GM23338 (cell line): ENCODE data around the gene KRT78. TPM values are rescaled to one million over a fixed set of nuclear protein-coding genes. Genes with fewer than 3 reads are reported as not detected.
A peak's percentile ranks its signal among the peaks of the same experiment; 100 is the strongest.

Source experiments
- ATAC-seq: fragments of 200-7000 bp; cut with Tn5 transposase; 3 replicates; pipeline ENCODE4 v1.9.1; 2020
- DNase-seq: peaks from one replicate; pipeline ENCODE4 v3.0.0-alpha.2; 2015; ENCODE audit warnings: low spot score
- H2AFZ ChIP-seq: fragments of 200-600 bp; sonication (generic); 2 replicates; pipeline ENCODE4 v1.8.0; 2016; ENCODE audit warnings: antibody characterized with exemption, mild to moderate bottlenecking, moderate library complexity
- H3F3A ChIP-seq: fragments of 200-600 bp; sonication (generic); replicated peaks from 2 replicates; pipeline ENCODE4 v1.8.0; 2017; ENCODE audit warnings: antibody characterized with exemption, mixed run types, low read depth
- H3K27ac ChIP-seq: fragments of 200-600 bp; sonication (generic); 2 replicates; pipeline ENCODE4 v1.6.1; 2016; ENCODE audit warnings: low read depth
- H3K27me3 ChIP-seq: fragments of 200-600 bp; sonication (generic); 2 replicates; pipeline ENCODE4 v1.8.0; 2016; ENCODE audit warnings: mild to moderate bottlenecking, mixed run types, moderate library complexity; ENCODE audit not compliant: insufficient read depth
- H3K36me3 ChIP-seq: fragments of 200-600 bp; sonication (generic); 2 replicates; pipeline ENCODE4 v1.8.0; 2016; ENCODE audit warnings: mild to moderate bottlenecking; ENCODE audit not compliant: insufficient read depth
- H3K4me1 ChIP-seq: fragments of 200-600 bp; sonication (generic); 2 replicates; pipeline ENCODE4 v1.8.0; 2016; ENCODE audit warnings: mild to moderate bottlenecking, moderate library complexity; ENCODE audit not compliant: insufficient read depth
- H3K4me2 ChIP-seq: fragments of 200-600 bp; sonication (generic); 2 replicates; pipeline ENCODE4 v1.7.1; 2017; ENCODE audit warnings: mixed run types
- H3K4me3 ChIP-seq: fragments of 200-600 bp; sonication (generic); 2 replicates; pipeline ENCODE4 v1.6.1; 2016; ENCODE audit warnings: mixed run types
- H3K79me2 ChIP-seq: fragments of 200-600 bp; sonication (generic); replicated peaks from 2 replicates; pipeline ENCODE4 v1.8.0; 2017; ENCODE audit warnings: mild to moderate bottlenecking; ENCODE audit not compliant: insufficient read depth
- H3K9me2 ChIP-seq: fragments of 200-600 bp; sonication (generic); 2 replicates; pipeline ENCODE4 v1.8.0; 2017; ENCODE audit not compliant: insufficient read depth
- H4K20me1 ChIP-seq: fragments of 200-600 bp; sonication (generic); replicated peaks from 2 replicates; pipeline ENCODE4 v1.8.0; 2017; ENCODE audit warnings: mild to moderate bottlenecking; ENCODE audit not compliant: insufficient read depth
- H3K27ac Mint-ChIP-seq: 2 replicates; pipeline ENCODE4 v1.8.0; 2020; ENCODE audit warnings: inconsistent platforms, mild to moderate bottlenecking, moderate library complexity, mixed read lengths
- H3K27me3 Mint-ChIP-seq: 3 replicates; pipeline ENCODE4 v1.8.0; 2022; ENCODE audit warnings: low read depth, mild to moderate bottlenecking, moderate library complexity, mixed read lengths, inconsistent platforms; ENCODE audit not compliant: insufficient read depth, poor library complexity
- H3K36me3 Mint-ChIP-seq: 3 replicates; pipeline ENCODE4 v1.8.0; 2021; ENCODE audit warnings: low read depth, mild to moderate bottlenecking, inconsistent platforms, moderate library complexity, mixed read lengths
- H3K4me1 Mint-ChIP-seq: 3 replicates; pipeline ENCODE4 v1.8.0; 2020; ENCODE audit warnings: mild to moderate bottlenecking, inconsistent platforms, mixed read lengths
- H3K4me3 Mint-ChIP-seq: 3 replicates; pipeline ENCODE4 v1.8.0; 2021; ENCODE audit warnings: moderate library complexity, mild to moderate bottlenecking, inconsistent platforms, mixed read lengths
- H3K9me3 Mint-ChIP-seq: 3 replicates; pipeline ENCODE4 v1.8.0; 2020; ENCODE audit warnings: moderate library complexity, mild to moderate bottlenecking, inconsistent platforms, mixed read lengths
- CREB1 ChIP-seq: fragments of 250-450 bp; sonication (Bioruptor Pico); IDR thresholded peaks from 2 replicates; pipeline ENCODE4 v1.5.0; 2020; ENCODE audit warnings: low read depth, mild to moderate bottlenecking, moderate library complexity
- EZH2 ChIP-seq: fragments of 200-600 bp; sonication (generic); IDR thresholded peaks from one replicate; pipeline ENCODE4 v1.8.0; 2017; ENCODE audit warnings: antibody characterized with exemption, mild to moderate bottlenecking, low read depth; ENCODE audit not compliant: unreplicated experiment
- EZH2phosphoT487 ChIP-seq: fragments of 200-600 bp; sonication (generic); IDR thresholded peaks from one replicate; pipeline ENCODE4 v1.8.1; 2018; ENCODE audit warnings: antibody characterized with exemption; ENCODE audit not compliant: unreplicated experiment
- ZNF114 ChIP-seq: fragments of 250-450 bp; sonication (Bioruptor Pico); IDR thresholded peaks from 2 replicates; pipeline ENCODE4 v1.5.0; 2020; ENCODE audit warnings: mild to moderate bottlenecking, moderate library complexity
- polyA plus RNA-seq: library from polyadenylated mRNA; unstranded; fragments of >200 nt; fragmentation: Nextera tagmentation; extraction: Ambion mirVana; gene quantifications from 2 replicates; pipeline ENCODE4 v1.2.1, GENCODE V29; 2016
- total RNA-seq: library from RNA; depleted of rRNA; stranded (reverse); fragments of >200 nt; shearing (Covaris generic); gene quantifications from 2 replicates; pipeline ENCODE4 v1.2.3, GENCODE V29; 2014
- TF ChIP-seq, protein P1 (sequence below), 2 experiments: fragments of 200-600 bp in 1 of 2; sonication (generic) in 1 of 2; conservative IDR thresholded peaks; 2 replicates each; pipeline versions ENCODE4 v1.5.1 to v1.6.1; 2016 to 2017; ENCODE audit warnings: antibody characterized with exemption in 2 of 2, low read depth in 2 of 2, mild to moderate bottlenecking in 2 of 2, moderate library complexity in 1 of 2

KRT78 gene
- total and polyA plus RNA-seq, 2 experiments from 2014 or later, result not detected

GRCh38 chr12:52799505-52800211, 49.1 kb downstream of the KRT78 start:
- H2AFZ ChIP-seq, result no peak overlapping the region
- H3K27me3 ChIP-seq, result no peaks in the 10 kb centered on the region
- no peaks in the 10 kb centered on the region for H3K36me3 Mint-ChIP-seq
- 0 out of 2 replicates have a peak overlapping the region, but pooled peaks have one; percentile 26 for H3K4me3 ChIP-seq
- TF ChIP-seq EZH2 (no peak), CREB1 (CRISPR knock-in tag) (no peak), EZH2phosphoT487 (no peak)
- H3K4me1 Mint-ChIP-seq, result peaks cover 29% of the 10 kb centered on the region
- no peaks in the 10 kb centered on the region for H3F3A ChIP-seq
- no peak for ATAC-seq
- H3K27me3 Mint-ChIP-seq, result peaks cover 4% of the 10 kb centered on the region
- no peaks in the 10 kb centered on the region for H3K9me2 ChIP-seq
- no peak overlapping the region for H3K4me3 Mint-ChIP-seq
- H3K4me2 ChIP-seq, result peak overlapping the region; percentile 73
- no peaks in the 10 kb centered on the region for H3K9me3 Mint-ChIP-seq
- no peak for DNase-seq
- no peaks in the 10 kb centered on the region for H4K20me1 ChIP-seq
- peaks cover 32% of the 10 kb centered on the region for H3K4me1 ChIP-seq
- no peaks in the 10 kb centered on the region for H3K79me2 ChIP-seq
- no peak overlapping the region for H3K27ac ChIP-seq
- no peaks in the 10 kb centered on the region for H3K36me3 ChIP-seq
- no peak overlapping the region for H3K27ac Mint-ChIP-seq

GRCh38 chr12:52798671-52799504, 49.9 kb downstream of the KRT78 start:
- H4K20me1 ChIP-seq, result no peaks in the 10 kb centered on the region
- H3K4me2 ChIP-seq, result no peak overlapping the region
- no peaks in the 10 kb centered on the region for H3K36me3 Mint-ChIP-seq
- no peak overlapping the region for H3K27ac Mint-ChIP-seq
- H3K9me2 ChIP-seq, result peaks cover 7% of the 10 kb centered on the region
- H3K79me2 ChIP-seq, result no peaks in the 10 kb centered on the region
- peaks cover 26% of the 10 kb centered on the region for H3K4me1 ChIP-seq
- H3K9me3 Mint-ChIP-seq, result no peaks in the 10 kb centered on the region
- H3K36me3 ChIP-seq, result no peaks in the 10 kb centered on the region
- no peak for ATAC-seq
- H3K27ac ChIP-seq, result no peak overlapping the region
- H3K4me3 ChIP-seq, result no peak overlapping the region
- H3K27me3 ChIP-seq, result no peaks in the 10 kb centered on the region
- TF ChIP-seq, protein P1, sequence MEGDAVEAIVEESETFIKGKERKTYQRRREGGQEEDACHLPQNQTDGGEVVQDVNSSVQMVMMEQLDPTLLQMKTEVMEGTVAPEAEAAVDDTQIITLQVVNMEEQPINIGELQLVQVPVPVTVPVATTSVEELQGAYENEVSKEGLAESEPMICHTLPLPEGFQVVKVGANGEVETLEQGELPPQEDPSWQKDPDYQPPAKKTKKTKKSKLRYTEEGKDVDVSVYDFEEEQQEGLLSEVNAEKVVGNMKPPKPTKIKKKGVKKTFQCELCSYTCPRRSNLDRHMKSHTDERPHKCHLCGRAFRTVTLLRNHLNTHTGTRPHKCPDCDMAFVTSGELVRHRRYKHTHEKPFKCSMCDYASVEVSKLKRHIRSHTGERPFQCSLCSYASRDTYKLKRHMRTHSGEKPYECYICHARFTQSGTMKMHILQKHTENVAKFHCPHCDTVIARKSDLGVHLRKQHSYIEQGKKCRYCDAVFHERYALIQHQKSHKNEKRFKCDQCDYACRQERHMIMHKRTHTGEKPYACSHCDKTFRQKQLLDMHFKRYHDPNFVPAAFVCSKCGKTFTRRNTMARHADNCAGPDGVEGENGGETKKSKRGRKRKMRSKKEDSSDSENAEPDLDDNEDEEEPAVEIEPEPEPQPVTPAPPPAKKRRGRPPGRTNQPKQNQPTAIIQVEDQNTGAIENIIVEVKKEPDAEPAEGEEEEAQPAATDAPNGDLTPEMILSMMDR (conservative IDR thresholded peaks at IDR 0.05; ENCODE audit: low read depth in 2 of 2), result no peak
- TF ChIP-seq ZNF114 (CRISPR knock-in tag) (no peak), CREB1 (CRISPR knock-in tag) (no peak)
- peaks cover 27% of the 10 kb centered on the region for H3K4me1 Mint-ChIP-seq
- DNase-seq, result no peak
- no peak overlapping the region for H3K4me3 Mint-ChIP-seq
- H2AFZ ChIP-seq, result no peak overlapping the region
- H3F3A ChIP-seq, result no peaks in the 10 kb centered on the region
- H3K27me3 Mint-ChIP-seq, result peaks cover 7% of the 10 kb centered on the region
